Anterior cingulate cortex (tissue), 58 donors: ENCODE results near the gene BLTP3A.

Source experiments
- DNase-seq, 58 donors: peaks; one replicate each; lab custom pipeline; 2025; lab: John Stamatoyannopoulos, UW

The BLTP3A gene

DNA sequence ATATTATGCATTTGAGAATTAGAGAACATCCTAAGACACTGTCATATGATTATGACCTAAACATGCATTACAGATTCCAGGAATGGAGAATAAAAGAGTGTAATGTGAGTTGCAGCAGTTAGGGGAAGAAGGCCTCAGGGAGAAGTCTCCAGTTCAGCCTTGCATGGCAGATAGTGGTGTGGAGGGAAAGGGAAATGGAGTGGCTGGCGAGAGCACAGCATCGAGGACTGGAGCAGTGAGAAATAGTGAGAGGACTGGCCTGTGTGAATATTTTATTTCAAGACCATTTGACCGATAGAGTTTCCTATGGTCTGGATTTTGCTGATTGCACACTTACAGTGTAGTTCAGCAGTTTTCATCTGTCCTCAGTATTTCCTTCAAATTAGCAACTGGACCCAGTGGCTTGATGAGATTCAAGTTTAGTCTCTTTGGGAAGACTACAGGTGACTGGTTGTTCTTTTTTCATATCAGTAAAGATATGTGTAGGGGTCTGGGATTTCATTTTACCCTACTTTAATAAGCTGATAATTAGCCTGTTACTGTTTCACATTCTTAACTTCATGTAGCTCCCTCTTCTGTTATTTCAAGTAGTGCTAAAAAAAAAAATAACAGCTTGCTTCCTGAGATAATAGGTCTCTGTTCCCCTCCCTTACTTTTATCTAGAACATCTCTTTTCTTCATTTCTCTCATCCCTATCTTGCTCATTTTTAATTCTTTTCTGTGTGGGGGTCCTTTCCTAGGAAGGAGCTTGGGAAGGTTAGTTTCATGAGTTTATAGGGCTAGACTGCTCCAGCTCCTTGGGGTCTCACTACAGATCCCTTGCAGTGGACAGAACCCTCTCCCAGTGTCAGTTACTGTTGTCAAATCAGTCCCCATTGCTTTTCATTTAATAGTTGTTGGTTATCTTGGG lies 27.9 kb downstream of the BLTP3A start:
- DNase-seq = no peak

DNA sequence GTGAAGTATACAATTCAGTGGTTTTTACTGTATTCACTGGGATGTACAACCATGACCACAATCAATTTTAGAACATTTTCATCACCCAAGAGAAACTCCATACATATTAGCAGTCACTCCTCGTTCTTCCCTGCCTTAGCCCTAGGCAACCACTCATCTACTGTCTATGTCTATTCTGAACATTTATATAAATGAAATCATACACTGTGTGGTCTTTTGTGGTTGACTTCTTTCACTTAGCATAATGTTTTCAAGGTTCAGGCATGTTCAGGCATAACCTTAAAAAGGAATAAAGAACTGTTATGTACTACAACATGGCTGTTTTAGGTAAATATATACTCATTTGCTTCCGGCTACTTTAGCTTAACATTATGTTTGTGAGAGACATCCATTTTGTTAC lies 37.3 kb downstream of the BLTP3A start:
- DNase-seq = no peak

DNA sequence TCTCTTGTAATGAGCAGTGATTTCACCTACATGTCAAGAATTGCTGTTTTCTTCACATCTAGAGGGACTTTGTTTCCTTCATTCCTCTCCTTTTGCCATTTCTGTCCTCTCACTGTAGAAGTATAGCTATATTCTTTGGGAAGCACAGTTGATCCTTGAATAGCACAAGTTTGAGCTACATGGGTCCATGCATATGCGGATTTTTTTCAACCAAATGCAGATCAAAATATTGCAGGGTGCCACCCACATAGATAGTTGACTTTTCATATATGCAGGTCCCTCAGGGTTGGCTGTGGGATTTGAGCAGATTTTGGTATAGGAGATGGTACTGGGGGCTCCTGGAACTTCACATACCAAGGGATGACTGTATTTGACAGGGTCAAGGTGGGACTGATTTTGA lies 41.1 kb downstream of the BLTP3A start:
- no peak for DNase-seq

DNA sequence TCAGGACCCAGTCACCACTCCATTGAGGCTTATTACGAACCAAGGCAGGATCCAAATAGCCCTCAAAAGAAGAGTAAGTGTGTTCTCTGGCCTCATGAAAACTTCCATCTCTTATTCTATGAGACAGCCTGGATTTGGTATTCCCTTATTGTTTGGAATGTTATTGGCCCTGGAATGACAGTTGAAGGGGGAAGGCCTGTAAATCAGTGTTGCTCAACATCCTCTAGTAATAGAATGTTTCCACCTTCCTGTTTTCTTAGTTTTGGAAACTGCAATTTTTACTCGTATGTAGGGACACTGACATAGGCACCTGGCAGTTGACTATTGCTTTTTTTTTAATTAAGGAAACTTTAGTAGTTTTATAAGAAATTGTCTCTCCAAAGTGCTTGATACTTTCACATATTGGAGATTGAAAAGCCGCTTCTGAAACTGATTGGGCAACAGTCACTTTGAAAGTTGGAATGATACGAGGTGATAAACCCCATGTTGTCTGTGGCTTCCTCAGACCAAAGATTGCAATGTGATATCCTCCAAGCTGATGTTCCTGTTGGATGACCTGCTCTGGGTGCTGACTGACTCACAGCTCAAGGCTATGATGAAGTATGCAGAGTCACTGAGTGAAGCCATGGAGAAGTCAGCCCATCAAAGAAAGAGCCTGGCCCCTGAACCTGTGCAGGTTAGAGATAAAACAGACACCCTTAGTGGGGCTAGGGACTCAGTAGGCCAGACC lies 43.1 kb downstream of the BLTP3A start:
- no peak for DNase-seq

DNA sequence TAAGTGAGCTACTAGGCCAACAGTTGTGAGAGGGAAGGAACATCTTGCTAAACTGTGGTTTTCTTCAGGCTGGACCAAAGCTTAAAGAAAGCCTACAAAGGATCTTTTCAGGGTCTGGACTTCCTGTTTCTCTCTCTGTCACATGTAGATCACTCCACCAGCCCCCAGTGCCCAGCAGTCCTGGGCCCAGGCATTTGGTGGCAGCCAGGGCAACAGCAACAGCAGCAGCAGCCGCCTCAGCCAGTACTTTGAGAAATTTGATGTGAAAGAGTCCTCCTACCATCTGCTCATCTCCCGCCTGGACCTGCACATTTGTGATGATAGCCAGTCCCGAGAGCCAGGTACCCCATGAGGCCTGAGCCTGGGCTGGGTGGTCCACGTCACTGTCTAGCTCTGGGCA lies 44.1 kb downstream of the BLTP3A start:
- DNase-seq = peak in 26 of 58 donors; percentile 2 to 33 (median 9)

DNA sequence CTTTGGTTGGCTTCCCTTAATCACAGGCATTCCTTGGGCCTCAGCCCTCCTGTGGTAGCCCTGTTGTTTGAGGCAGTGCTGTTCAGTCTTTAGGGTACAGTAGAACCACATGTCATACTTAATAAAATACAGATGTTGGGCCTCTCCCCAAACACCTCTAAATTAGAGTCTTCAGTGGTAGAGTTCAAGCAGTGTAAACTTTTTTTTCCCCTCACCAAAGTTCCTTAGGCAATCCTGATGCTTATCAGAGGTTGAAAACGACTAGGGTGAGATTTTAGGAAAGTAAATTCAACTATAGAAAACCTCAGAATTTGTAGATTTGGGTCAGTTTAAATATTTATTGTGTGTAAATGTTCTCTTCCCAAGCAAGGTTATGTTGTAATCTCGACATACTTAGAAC lies 44.6 kb downstream of the BLTP3A start:
- DNase-seq = no peak

DNA sequence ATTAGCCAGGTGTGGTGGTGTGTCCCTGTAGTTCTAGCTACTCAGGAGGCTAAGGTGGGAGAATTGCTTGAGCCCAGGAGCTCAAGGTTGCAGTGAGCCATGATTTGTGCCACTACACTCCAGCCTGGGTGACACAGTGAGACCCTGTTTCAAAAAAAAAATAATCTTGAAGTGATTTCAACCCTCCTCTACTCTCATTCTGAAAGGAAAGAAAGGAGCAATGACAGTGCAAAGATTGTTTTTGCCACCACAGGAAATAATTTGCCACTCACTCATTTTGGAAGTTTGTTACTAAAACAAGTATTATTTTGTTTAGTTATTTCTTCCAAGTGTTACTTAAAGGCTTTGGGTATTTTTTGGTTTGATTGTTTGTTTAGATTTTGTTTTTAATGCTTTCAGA lies 45.6 kb downstream of the BLTP3A start:
- no peak for DNase-seq

DNA sequence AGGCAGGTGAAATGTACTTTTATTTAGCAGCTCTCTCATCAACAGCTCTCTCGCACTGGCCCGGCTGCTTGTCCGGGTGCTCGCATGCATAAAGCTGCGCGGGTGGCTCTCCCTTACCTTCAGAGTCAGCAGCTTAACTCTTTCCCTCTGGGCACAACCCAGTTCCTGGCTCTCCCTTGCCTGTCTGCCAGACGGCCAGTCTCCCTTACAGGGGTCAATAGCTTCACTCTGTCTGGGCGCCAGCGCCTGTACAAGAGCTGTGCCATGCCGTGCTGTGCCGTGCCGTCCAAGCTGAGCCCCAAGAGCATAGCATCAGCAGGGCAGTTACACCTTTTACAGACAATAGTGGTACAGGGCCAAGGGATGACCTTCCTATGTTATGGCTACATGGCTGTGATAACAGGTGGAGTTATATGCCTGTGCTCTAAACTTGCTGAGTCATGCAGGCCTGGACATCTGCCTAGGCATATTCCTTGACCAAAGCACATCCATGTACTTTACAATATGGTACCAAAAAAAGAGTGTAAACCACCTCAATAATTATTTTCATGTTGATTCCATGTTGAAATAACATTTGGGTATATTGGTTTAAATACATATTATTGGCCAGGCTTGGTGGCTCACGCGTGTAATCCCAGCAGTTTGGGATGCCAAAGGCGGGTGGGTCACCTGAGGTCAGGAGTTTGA lies 47.9 kb downstream of the BLTP3A start:
- no peak for DNase-seq
